GM12878 (cell line): Measurements from ENCODE around the gene RSPH1. TPM values are rescaled to one million over a fixed set of nuclear protein-coding genes. Genes with fewer than 3 reads are reported as not detected.
A peak's percentile ranks its signal among the peaks of the same experiment; 100 is the strongest.

ENCODE experiments used
- ASH2L ChIP-seq: fragments of 300-600, 200-600 bp; sonication (generic); IDR thresholded peaks from 2 replicates; pipeline ENCODE4 v1.6.1; 2017; ENCODE audit warnings: low read depth, mild to moderate bottlenecking, borderline replicate concordance
- BACH1 ChIP-seq: fragments of 450-650 bp; IDR thresholded peaks from 2 replicates; pipeline ENCODE4 v1.6.1; 2017; ENCODE audit warnings: mild to moderate bottlenecking, borderline replicate concordance
- BCL11A ChIP-seq: IDR thresholded peaks from 2 replicates; pipeline ENCODE4 v1.6.1; 2011; ENCODE audit warnings: low read depth, low read length
- CREB1 ChIP-seq: IDR thresholded peaks from 2 replicates; pipeline ENCODE4 v1.6.1; 2012; ENCODE audit warnings: low read depth, mild to moderate bottlenecking, inconsistent platforms
- EGR1 ChIP-seq, 2 experiments: IDR thresholded peaks; 1 replicate in 1 of 2; 2 replicates in 1 of 2; pipeline ENCODE4 v1.6.1; 2011 to 2012; ENCODE audit warnings: low read depth in 2 of 2, low read length in 2 of 2, borderline replicate concordance in 1 of 2, mild to moderate bottlenecking in 1 of 2, moderate library complexity in 1 of 2
- ELK1 ChIP-seq: IDR thresholded peaks from 2 replicates; pipeline ENCODE4 v1.6.1; 2012; ENCODE audit warnings: low read depth, low read length, improper control_type of control experiment
- EP300 ChIP-seq, 2 experiments: fragments of 150-350 bp in 1 of 2; IDR thresholded peaks; 2 replicates each; pipeline ENCODE4 v1.6.1; 2011 to 2012; ENCODE audit warnings: low read depth in 2 of 2, low read length in 2 of 2, borderline replicate concordance in 1 of 2, improper control_type of control experiment in 1 of 2, inconsistent platforms in 1 of 2; ENCODE audit not compliant: control insufficient read depth in 1 of 2
- FOXK2 ChIP-seq: fragments of 450-650 bp; IDR thresholded peaks from 2 replicates; pipeline ENCODE4 v1.6.1; 2017; ENCODE audit warnings: mild to moderate bottlenecking, moderate library complexity
- GATAD2B ChIP-seq: fragments of 450-650 bp; conservative IDR thresholded peaks from 2 replicates; pipeline ENCODE4 v1.6.1; 2017; ENCODE audit warnings: low read depth, mild to moderate bottlenecking, moderate library complexity
- IKZF2 ChIP-seq, 2 experiments: fragments of 450-650 bp; IDR thresholded peaks; 2 replicates each; pipeline ENCODE4 v1.6.1; 2017; ENCODE audit warnings: mild to moderate bottlenecking in 2 of 2, moderate library complexity in 2 of 2
- IRF3 ChIP-seq: fragments of 450-650 bp; IDR thresholded peaks from 2 replicates; pipeline ENCODE4 v1.6.1; 2014; ENCODE audit warnings: mild to moderate bottlenecking
- KDM1A ChIP-seq: fragments of 200-600 bp; sonication (generic); IDR thresholded peaks from 2 replicates; pipeline ENCODE4 v1.6.1; 2016; ENCODE audit warnings: borderline replicate concordance
- LARP7 ChIP-seq: fragments of 450-650 bp; IDR thresholded peaks from 2 replicates; pipeline ENCODE4 v1.6.1; 2017; ENCODE audit warnings: mild to moderate bottlenecking
- NBN ChIP-seq: fragments of 450-650 bp; IDR thresholded peaks from 2 replicates; pipeline ENCODE4 v1.6.1; 2016
- NFIC ChIP-seq: IDR thresholded peaks from 2 replicates; pipeline ENCODE4 v1.6.1; 2012; ENCODE audit warnings: low read depth, mild to moderate bottlenecking, inconsistent platforms, low read length, moderate library complexity
- NR2F1 ChIP-seq: fragments of 450-650 bp; conservative IDR thresholded peaks from 2 replicates; pipeline ENCODE4 v1.6.1; 2017; ENCODE audit warnings: mild to moderate bottlenecking
- POLR2AphosphoS5 ChIP-seq: IDR thresholded peaks from 2 replicates; pipeline ENCODE4 v1.6.1; 2011; ENCODE audit warnings: mild to moderate bottlenecking, low read length, inconsistent platforms
- RB1 ChIP-seq: fragments of 450-650 bp; formaldehyde crosslinking; IDR thresholded peaks from 2 replicates; pipeline ENCODE4 v1.6.1; 2017; ENCODE audit warnings: mild to moderate bottlenecking, borderline replicate concordance
- SKIL ChIP-seq: fragments of 450-650 bp; IDR thresholded peaks from 2 replicates; pipeline ENCODE4 v1.6.1; 2017; ENCODE audit warnings: mild to moderate bottlenecking, low read depth, inconsistent platforms; ENCODE audit not compliant: poor library complexity, severe bottlenecking
- SPI1 ChIP-seq: IDR thresholded peaks from 2 replicates; pipeline ENCODE4 v1.6.1; 2011; ENCODE audit warnings: low read depth, mild to moderate bottlenecking, low read length, moderate library complexity, borderline replicate concordance; ENCODE audit not compliant: insufficient read depth
- ZBED1 ChIP-seq: IDR thresholded peaks from 2 replicates; pipeline ENCODE4 v1.6.1; 2016; ENCODE audit warnings: borderline replicate concordance
- ZNF592 ChIP-seq: fragments of 450-650 bp; IDR thresholded peaks from 2 replicates; pipeline ENCODE4 v1.6.1; 2017; ENCODE audit warnings: mild to moderate bottlenecking, moderate library complexity
- ZZZ3 ChIP-seq: IDR thresholded peaks from 2 replicates; pipeline ENCODE4 v1.6.1; 2011; ENCODE audit warnings: low read depth; ENCODE audit not compliant: control insufficient read depth, insufficient read length
- polyA plus RNA-seq, 11 experiments: library from polyadenylated mRNA; depleted of rRNA in 4 of 11; unstranded in 6 of 11; stranded (reverse) in 5 of 11; fragments of >200 nt; fragmentation: Nextera tagmentation in 4 of 11; fragmentation: Illumina TruSeq in 1 of 11; extraction: Ambion mirVana in 4 of 11; extraction: Trizol in 1 of 11; gene quantifications; 1 replicate in 1 of 11; 2 replicates in 10 of 11; pipeline versions ENCODE4 v1.2.1 to v1.2.3, GENCODE V29; 2011 to 2016; ENCODE audit warnings: inconsistent platforms in 2 of 11, missing spikeins in 2 of 11, low read depth in 1 of 11
- total RNA-seq, 4 experiments: library from RNA; depleted of rRNA in 3 of 4; stranded (reverse); fragments of >200 nt in 3 of 4; fragmentation: Illumina TruSeq in 1 of 4; extraction: Trizol in 1 of 4; gene quantifications; 2 replicates each; pipeline versions ENCODE4 v1.2.1 to v1.2.3, GENCODE V29; 2013 to 2021

The RSPH1 gene
- total and polyA plus RNA-seq, 10 of the 15 experiments (the other 5 are each of a cell fraction or from before 2014, with no cell fraction given): 0.11 to 1.4 (median 0.38) TPM

- TF ChIP-seq ZNF592 (no peak), RB1 (no peak), LARP7 (no peak), KDM1A (no peak), SKIL (peak; percentile 65), CREB1 (peak; percentile 49; the same call in 1 of the 2 replicates), POLR2AphosphoS5 (no peak), ASH2L (no peak), ELK1 (no peak), FOXK2 (no peak), BCL11A (peak; percentile 94), EP300 (IDR thresholded peaks at IDR 0.05; ENCODE audit: borderline replicate concordance in 1 of 2, control insufficient read depth in 1 of 2, low read depth in 2 of 2, low read length in 2 of 2) (peak; percentile 58 to 88; a peak in 2 of 4 replicates), GATAD2B (peak; percentile 67), IRF3 (no peak), ZZZ3 (no peak), NFIC (peak; percentile 65; the same call in 1 of the 2 replicates), IKZF2 (IDR thresholded peaks at IDR 0.05) (peak; percentile 93 to 94), NR2F1 (peak; percentile 37; the same call in 1 of the 2 replicates), ZBED1 (no peak; the same call in 1 of the 2 replicates), NBN (peak; percentile 86), BACH1 (peak; percentile 87; the same call in 1 of the 2 replicates), SPI1 (peak; percentile 99), EGR1 (IDR thresholded peaks at IDR 0.05; ENCODE audit: borderline replicate concordance in 1 of 2, low read depth in 2 of 2, low read length in 2 of 2) (no peak)
Measured at GRCh38 chr21:42505090-42505726, 9.2 kb upstream of the RSPH1 start (continued).
